Neural progenitor cell (in vitro differentiated cells): Measurements from ENCODE around the gene LMF1. TPM values are rescaled to one million over a fixed set of nuclear protein-coding genes. Genes with fewer than 3 reads are reported as not detected.

Experiments
- DNase-seq: peaks from one replicate; pipeline ENCODE4 v3.0.0-alpha.2; 2016; ENCODE audit warnings: low spot score
- H2AFZ ChIP-seq: fragments of 200-600 bp; sonication (generic); replicated peaks from 2 replicates; pipeline ENCODE4 v1.6.1; 2016; ENCODE audit warnings: antibody characterized with exemption
- H3F3A ChIP-seq: fragments of 200-600 bp; sonication (generic); 2 replicates; pipeline ENCODE4 v1.6.1; 2016; ENCODE audit warnings: antibody characterized with exemption, low read depth
- H3K27ac ChIP-seq: fragments of 200-600 bp; sonication (generic); 2 replicates; pipeline ENCODE4 v1.5.1; 2016; ENCODE audit warnings: mild to moderate bottlenecking
- H3K27me3 ChIP-seq: fragments of 200-600 bp; sonication (generic); 2 replicates; pipeline ENCODE4 v1.6.1; 2016; ENCODE audit warnings: mild to moderate bottlenecking, moderate library complexity
- H3K36me3 ChIP-seq: fragments of 200-600 bp; sonication (generic); 2 replicates; pipeline ENCODE4 v1.5.1; 2016
- H3K4me1 ChIP-seq: fragments of 200-600 bp; sonication (generic); 2 replicates; pipeline ENCODE4 v1.6.1; 2016; ENCODE audit warnings: mixed run types
- H3K4me2 ChIP-seq: fragments of 200-600 bp; sonication (generic); 2 replicates; pipeline ENCODE4 v1.6.1; 2016
- H3K4me3 ChIP-seq: fragments of 200-600 bp; sonication (generic); 2 replicates; pipeline ENCODE4 v1.5.1; 2016
- H3K79me2 ChIP-seq: fragments of 200-600 bp; sonication (generic); 2 replicates; pipeline ENCODE4 v1.6.1; 2016; ENCODE audit warnings: low read depth
- H3K9ac ChIP-seq: fragments of 200-600 bp; sonication (generic); 2 replicates; pipeline ENCODE4 v1.6.1; 2016
- H3K9me3 ChIP-seq: fragments of 200-600 bp; sonication (generic); 2 replicates; pipeline ENCODE4 v1.5.1; 2016; ENCODE audit warnings: low read depth
- H4K20me1 ChIP-seq: fragments of 200-600 bp; sonication (generic); 2 replicates; pipeline ENCODE4 v1.6.1; 2016; ENCODE audit warnings: low read depth
- H3K27ac Mint-ChIP-seq: 3 replicates; pipeline ENCODE4 v1.8.0; 2021; ENCODE audit warnings: mixed read lengths
- H3K27me3 Mint-ChIP-seq: 2 replicates; pipeline ENCODE4 v1.8.0; 2022; ENCODE audit warnings: low read depth, mild to moderate bottlenecking, inconsistent platforms, moderate library complexity, mixed read lengths; ENCODE audit not compliant: insufficient read depth
- H3K36me3 Mint-ChIP-seq: 3 replicates; pipeline ENCODE4 v1.8.0; 2021; ENCODE audit warnings: mixed read lengths
- H3K4me1 Mint-ChIP-seq: 3 replicates; pipeline ENCODE4 v1.8.0; 2021; ENCODE audit warnings: mixed read lengths
- H3K4me3 Mint-ChIP-seq: 3 replicates; pipeline ENCODE4 v1.8.0; 2021; ENCODE audit warnings: mild to moderate bottlenecking, moderate library complexity, mixed read lengths
- H3K9me3 Mint-ChIP-seq: 3 replicates; pipeline ENCODE4 v1.8.0; 2020; ENCODE audit warnings: mixed read lengths
- EZH2 ChIP-seq: fragments of 200-600 bp; sonication (generic); IDR thresholded peaks from 2 replicates; pipeline ENCODE4 v1.6.1; 2017; ENCODE audit warnings: antibody characterized with exemption, mild to moderate bottlenecking, moderate library complexity
- EZH2phosphoT487 ChIP-seq: fragments of 200-600 bp; sonication (generic); IDR thresholded peaks from 2 replicates; pipeline ENCODE4 v1.6.1; 2017; ENCODE audit warnings: antibody characterized with exemption
- total RNA-seq: library from RNA; depleted of rRNA; stranded (reverse); fragments of >200 nt; gene quantifications from 2 replicates; pipeline ENCODE4 v1.2.3, GENCODE V29; 2015; ENCODE audit warnings: low replicate concordance
- TF ChIP-seq, protein P1 (sequence below): fragments of 200-600 bp; sonication (generic); IDR thresholded peaks from 2 replicates; pipeline ENCODE4 v1.5.1; 2017; ENCODE audit warnings: antibody characterized with exemption, mild to moderate bottlenecking

Gene LMF1
- total RNA-seq, 1 donor from 2014 or later, result 3.4 TPM

DNA sequence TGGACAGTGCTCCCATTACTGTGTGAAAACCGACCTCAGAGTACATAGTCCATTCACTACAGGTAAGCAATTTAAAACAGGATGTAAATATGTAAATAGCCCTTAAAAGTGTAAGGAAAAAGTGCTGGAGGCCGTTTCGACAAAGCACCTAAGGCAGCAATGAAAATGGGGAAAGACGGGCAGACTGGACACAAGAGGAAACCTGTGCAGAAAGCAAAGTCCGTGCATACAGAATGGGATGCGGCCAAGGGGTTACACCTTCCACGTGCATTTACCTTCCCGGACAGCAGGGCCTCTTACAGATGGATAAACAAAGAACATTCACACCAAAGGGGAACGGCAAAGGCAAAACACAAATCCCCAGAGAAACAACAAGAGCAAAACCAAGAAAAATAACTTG, 32.0 kb downstream of the LMF1 start:
- H3K36me3 ChIP-seq, result no peaks in the 10 kb centered on the region
- Mint-ChIP-seq H3K9me3 (peaks cover 31% of the 10 kb centered on the region), H3K4me3 (no peak overlapping the region), H3K36me3 (peaks cover 38% of the 10 kb centered on the region), H3K27me3 (peaks cover 2% of the 10 kb centered on the region), H3K27ac (no peak overlapping the region), H3K4me1 (no peaks in the 10 kb centered on the region)
- no peak overlapping the region for H3K4me2 ChIP-seq
- DNase-seq, result no peak
- H3K79me2 ChIP-seq, result no peaks in the 10 kb centered on the region
- no peak overlapping the region for H2AFZ ChIP-seq
- no peaks in the 10 kb centered on the region for H4K20me1 ChIP-seq
- no peak overlapping the region for H3K9ac ChIP-seq
- H3K27me3 ChIP-seq, result no peaks in the 10 kb centered on the region
- TF ChIP-seq EZH2phosphoT487, result no peak
- TF ChIP-seq, protein P1, sequence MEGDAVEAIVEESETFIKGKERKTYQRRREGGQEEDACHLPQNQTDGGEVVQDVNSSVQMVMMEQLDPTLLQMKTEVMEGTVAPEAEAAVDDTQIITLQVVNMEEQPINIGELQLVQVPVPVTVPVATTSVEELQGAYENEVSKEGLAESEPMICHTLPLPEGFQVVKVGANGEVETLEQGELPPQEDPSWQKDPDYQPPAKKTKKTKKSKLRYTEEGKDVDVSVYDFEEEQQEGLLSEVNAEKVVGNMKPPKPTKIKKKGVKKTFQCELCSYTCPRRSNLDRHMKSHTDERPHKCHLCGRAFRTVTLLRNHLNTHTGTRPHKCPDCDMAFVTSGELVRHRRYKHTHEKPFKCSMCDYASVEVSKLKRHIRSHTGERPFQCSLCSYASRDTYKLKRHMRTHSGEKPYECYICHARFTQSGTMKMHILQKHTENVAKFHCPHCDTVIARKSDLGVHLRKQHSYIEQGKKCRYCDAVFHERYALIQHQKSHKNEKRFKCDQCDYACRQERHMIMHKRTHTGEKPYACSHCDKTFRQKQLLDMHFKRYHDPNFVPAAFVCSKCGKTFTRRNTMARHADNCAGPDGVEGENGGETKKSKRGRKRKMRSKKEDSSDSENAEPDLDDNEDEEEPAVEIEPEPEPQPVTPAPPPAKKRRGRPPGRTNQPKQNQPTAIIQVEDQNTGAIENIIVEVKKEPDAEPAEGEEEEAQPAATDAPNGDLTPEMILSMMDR, result no peak
- no peak for TF ChIP-seq EZH2
- H3K9me3 ChIP-seq, result no peaks in the 10 kb centered on the region
- no peak overlapping the region for H3K27ac ChIP-seq
- H3K4me3 ChIP-seq, result no peak overlapping the region
- H3F3A ChIP-seq, result no peaks in the 10 kb centered on the region
- no peaks in the 10 kb centered on the region for H3K4me1 ChIP-seq

DNA sequence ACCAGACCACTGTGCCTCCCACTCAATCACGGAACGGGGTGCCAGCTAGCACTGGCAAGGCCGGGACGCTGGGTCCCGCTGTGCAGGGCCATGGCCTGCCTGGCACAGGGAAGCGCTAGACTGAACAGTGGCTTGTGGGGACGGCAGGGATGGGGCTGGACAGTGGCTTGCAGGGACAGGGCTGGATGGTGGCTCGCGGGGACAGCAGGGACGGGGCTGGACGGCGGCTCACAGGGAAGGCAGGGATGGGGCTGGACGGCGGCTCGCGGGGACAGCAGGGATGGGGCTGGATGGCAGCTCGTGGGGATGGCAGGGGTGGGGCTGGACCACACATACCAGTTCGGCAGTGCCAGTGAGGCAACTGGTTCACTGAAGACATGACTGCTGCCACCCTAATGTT, 32.6 kb downstream of the LMF1 start:
- Histone ChIP-seq H3K36me3 (no peaks in the 10 kb centered on the region), H3K9me3 (no peaks in the 10 kb centered on the region), H3K79me2 (no peaks in the 10 kb centered on the region), H3F3A (no peaks in the 10 kb centered on the region), H3K27ac (no peak overlapping the region), H3K9ac (no peak overlapping the region), H3K4me1 (no peaks in the 10 kb centered on the region), H4K20me1 (no peaks in the 10 kb centered on the region), H3K27me3 (no peaks in the 10 kb centered on the region), H2AFZ (no peak overlapping the region), H3K4me3 (no peak overlapping the region), H3K4me2 (no peak overlapping the region)
- TF ChIP-seq, protein P1, result no peak
- TF ChIP-seq EZH2 (no peak), EZH2phosphoT487 (no peak)
- Mint-ChIP-seq H3K27me3 (peaks cover 2% of the 10 kb centered on the region), H3K4me3 (no peak overlapping the region), H3K9me3 (peaks cover 29% of the 10 kb centered on the region), H3K36me3 (peaks cover 38% of the 10 kb centered on the region), H3K27ac (no peak overlapping the region), H3K4me1 (no peaks in the 10 kb centered on the region)
- no peak for DNase-seq

DNA sequence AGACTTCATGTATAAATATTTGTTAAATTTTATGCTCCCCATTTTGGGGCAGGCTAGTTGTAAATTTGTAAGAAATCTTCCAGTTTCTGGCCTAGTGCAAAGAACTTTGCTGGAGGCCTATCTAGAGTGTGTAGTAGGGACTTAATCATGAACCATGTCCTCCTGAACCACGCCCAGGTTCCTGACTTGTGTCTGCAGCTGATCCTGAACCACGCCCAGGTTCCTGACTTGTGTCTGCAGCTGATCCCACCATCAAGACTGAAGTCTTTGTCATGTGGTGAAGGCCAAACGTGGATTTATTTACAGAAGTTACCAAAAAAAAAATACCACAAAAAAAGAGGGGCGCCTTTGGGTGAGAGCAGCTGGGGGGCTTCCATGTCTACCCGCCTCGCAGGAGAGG, 33.1 kb downstream of the LMF1 start:
- Histone ChIP-seq H3K36me3 (no peaks in the 10 kb centered on the region), H3F3A (no peaks in the 10 kb centered on the region), H3K9me3 (no peaks in the 10 kb centered on the region), H2AFZ (no peak overlapping the region), H3K27me3 (no peaks in the 10 kb centered on the region), H3K4me1 (no peaks in the 10 kb centered on the region), H3K27ac (no peak overlapping the region), H4K20me1 (no peaks in the 10 kb centered on the region), H3K79me2 (no peaks in the 10 kb centered on the region), H3K4me3 (no peak overlapping the region), H3K9ac (no peak overlapping the region), H3K4me2 (no peak overlapping the region)
- Mint-ChIP-seq H3K36me3 (peaks cover 36% of the 10 kb centered on the region), H3K9me3 (peaks cover 27% of the 10 kb centered on the region), H3K27ac (no peak overlapping the region), H3K27me3 (peaks cover 2% of the 10 kb centered on the region), H3K4me3 (no peak overlapping the region), H3K4me1 (peaks cover 2% of the 10 kb centered on the region)
- DNase-seq, result no peak
- TF ChIP-seq EZH2phosphoT487 (no peak), EZH2 (no peak)
- TF ChIP-seq, protein P1, result no peak

DNA sequence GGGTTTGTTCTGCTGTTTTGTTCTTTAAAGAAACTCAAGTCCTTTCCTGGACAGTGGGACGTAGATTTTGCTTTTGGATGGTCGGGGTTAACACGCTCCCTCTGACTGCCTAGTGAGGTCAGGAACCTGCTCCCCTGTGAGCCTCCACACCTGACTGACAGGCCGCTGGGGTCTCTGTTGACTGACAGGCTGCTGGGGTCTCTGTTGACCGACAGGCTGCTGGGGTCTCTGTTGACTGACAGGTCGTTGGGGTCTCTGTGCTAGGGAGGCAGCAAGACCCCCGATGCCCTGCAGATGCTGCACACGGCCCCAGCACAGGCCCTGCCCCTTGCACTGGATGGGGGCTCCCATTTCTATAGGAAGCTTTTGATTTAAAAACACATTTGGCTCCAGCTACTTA, 33.5 kb downstream of the LMF1 start:
- H3K4me3 Mint-ChIP-seq, result no peak overlapping the region
- no peaks in the 10 kb centered on the region for H3K4me1 ChIP-seq
- H3K79me2 ChIP-seq, result no peaks in the 10 kb centered on the region
- H3K27ac Mint-ChIP-seq, result no peak overlapping the region
- no peak overlapping the region for H3K4me3 ChIP-seq
- peaks cover 32% of the 10 kb centered on the region for H3K36me3 Mint-ChIP-seq
- H3K27ac ChIP-seq, result no peak overlapping the region
- TF ChIP-seq EZH2 (no peak), EZH2phosphoT487 (no peak)
- TF ChIP-seq, protein P1, result no peak
- no peaks in the 10 kb centered on the region for H3K9me3 ChIP-seq
- no peak overlapping the region for H2AFZ ChIP-seq
- peaks cover 23% of the 10 kb centered on the region for H3K9me3 Mint-ChIP-seq
- no peaks in the 10 kb centered on the region for H3F3A ChIP-seq
- no peaks in the 10 kb centered on the region for H3K36me3 ChIP-seq
- no peak for DNase-seq
- no peaks in the 10 kb centered on the region for H4K20me1 ChIP-seq
- H3K27me3 ChIP-seq, result no peaks in the 10 kb centered on the region
- H3K4me2 ChIP-seq, result no peak overlapping the region
- no peak overlapping the region for H3K9ac ChIP-seq
- H3K27me3 Mint-ChIP-seq, result peaks cover 2% of the 10 kb centered on the region
- peaks cover 3% of the 10 kb centered on the region for H3K4me1 Mint-ChIP-seq
